Lung (tissue), 12 donors: ENCODE data around the gene COLEC12. TPM values are rescaled to one million over a fixed set of nuclear protein-coding genes. Genes with fewer than 3 reads are reported as not detected.
A peak's percentile ranks its signal among the peaks of the same experiment; 100 is the strongest.

Experiments used
- ATAC-seq: fragments of 200-7000 bp; cut with Tn5 transposase; one replicate; pipeline ENCODE4 v1.9.1; 2020; ENCODE audit warnings: moderate number of reproducible peaks; ENCODE audit not compliant: insufficient read depth, low FRiP score
- DNase-seq, 3 donors: peaks; one replicate each; pipeline ENCODE4 v3.0.0-alpha.2; 2013 to 2017
- H3K27ac ChIP-seq, 2 donors: one replicate each; pipeline ENCODE4 v1.5.1; 2013; ENCODE audit warnings: mild to moderate bottlenecking in 2 of 2, moderate library complexity in 2 of 2, control low read depth in 1 of 2, inconsistent platforms in 1 of 2, low read depth in 1 of 2, low read length in 1 of 2
- H3K27me3 ChIP-seq, 3 donors: one replicate each; pipeline ENCODE4 v1.5.1; 2013; ENCODE audit warnings: low read length in 2 of 3; ENCODE audit not compliant: control insufficient read depth in 3 of 3, insufficient read depth in 3 of 3
- H3K36me3 ChIP-seq, 4 donors: one replicate each; pipeline ENCODE4 v1.5.1; 2013; ENCODE audit warnings: low read length in 4 of 4, mild to moderate bottlenecking in 1 of 4, moderate library complexity in 1 of 4; ENCODE audit not compliant: control insufficient read depth in 4 of 4, insufficient read depth in 4 of 4
- H3K4me1 ChIP-seq, 5 donors: one replicate each; pipeline ENCODE4 v1.5.1; 2013; ENCODE audit warnings: low read length in 5 of 5, mild to moderate bottlenecking in 2 of 5, moderate library complexity in 1 of 5; ENCODE audit not compliant: control insufficient read depth in 5 of 5, insufficient read depth in 5 of 5
- H3K4me3 ChIP-seq: one replicate; pipeline ENCODE4 v1.5.1; 2013; ENCODE audit warnings: mild to moderate bottlenecking, control low read depth, moderate library complexity
- H3K9ac ChIP-seq, 2 donors: one replicate each; pipeline ENCODE4 v1.5.1; 2013; ENCODE audit warnings: low read length in 2 of 2, control low read depth in 1 of 2; ENCODE audit not compliant: insufficient read depth in 1 of 2
- H3K9me3 ChIP-seq, 4 donors: one replicate each; pipeline ENCODE4 v1.5.1; 2013; ENCODE audit warnings: low read length in 3 of 4, mild to moderate bottlenecking in 1 of 4, moderate library complexity in 1 of 4; ENCODE audit not compliant: control insufficient read depth in 4 of 4, insufficient read depth in 3 of 4
- CTCF ChIP-seq: IDR thresholded peaks from 2 replicates; pipeline ENCODE4 v1.5.1; 2012; ENCODE audit warnings: mild to moderate bottlenecking; ENCODE audit errors: control extremely low read depth, extremely low read depth
- WGBS, 2 donors: extraction: QIAGEN DNeasy Blood & Tissue Kit; methylation state at CpG; one replicate each; pipeline ENCODE4 v1.1.7; 2013; 5-methylcytosine and 5-hydroxymethylcytosine counted together
- polyA plus RNA-seq, 2 donors: library from polyadenylated mRNA; stranded (reverse); fragments of 200-250 nt; gene quantifications; one replicate each; pipeline ENCODE4 v1.2.1, GENCODE V29; 2013
- total RNA-seq, 2 donors: library from RNA; depleted of rRNA in 1 of 2; stranded (reverse); fragments of >200 nt in 1 of 2; gene quantifications; one replicate each; pipeline ENCODE4 v1.2.1, GENCODE V29; 2014 to 2021
- donor health status: control.
- donor health status: control.
- donor health status: Bipolar disorder and iron deficiency.
- donor health status: healthy.
- donor health status: DM: yes; HTN: yes; CAD: no.

COLEC12 gene
- total and polyA plus RNA-seq, 4 donors: 10.3 to 108 (median 28.1) TPM

- ATAC-seq (no peak), DNase-seq (no peak)
- Histone ChIP-seq H3K36me3 (no peaks in the 10 kb centered on the region), H3K4me3 (no peak overlapping the region), H3K9ac (no peak overlapping the region), H3K27me3 (no peaks in the 10 kb centered on the region), H3K4me1 (peaks cover 3 to 51% (median 17%) of the 10 kb centered on the region in 5 donors), H3K27ac (no peak overlapping the region), H3K9me3 (no peaks in the 10 kb centered on the region)
- TF ChIP-seq CTCF: no peak
- WGBS, 2 donors: 67 to 68% methylated on average over 13 of the region's 13 CpGs
Measured at GRCh38 chr18:390741-391478, 109.6 kb downstream of the COLEC12 start.

GRCh38 chr18:389658-390357, 110.7 kb downstream of the COLEC12 start:
- ATAC-seq: no peak
- Histone ChIP-seq H3K36me3 (no peaks in the 10 kb centered on the region), H3K4me1 (peaks cover 3 to 42% (median 6%) of the 10 kb centered on the region in 5 donors), H3K27ac (no peak overlapping the region), H3K9me3 (no peaks in the 10 kb centered on the region), H3K27me3 (no peaks in the 10 kb centered on the region), H3K9ac (no peak overlapping the region), H3K4me3 (no peak overlapping the region)
- peak in 2 of 3 donors; percentile 50 to 54 for DNase-seq
- WGBS, 2 donors: 65 to 69% methylated on average over 7 of the region's 7 CpGs
- TF ChIP-seq CTCF: no peak

GRCh38 chr18:388200-388599, 112.3 kb downstream of the COLEC12 start:
- Histone ChIP-seq H3K4me1 (peaks cover 0 to 27% (median 4%) of the 10 kb centered on the region in 5 donors), H3K27me3 (no peaks in the 10 kb centered on the region), H3K36me3 (no peaks in the 10 kb centered on the region), H3K9ac (no peak overlapping the region), H3K4me3 (no peak overlapping the region), H3K9me3 (no peaks in the 10 kb centered on the region), H3K27ac (no peak overlapping the region)
- DNase-seq (no peak), ATAC-seq (no peak)
- TF ChIP-seq CTCF: no peak
- 93 to 98% methylated on average over 5 of the region's 5 CpGs for WGBS, 2 donors
